Thyroid gland (tissue), 4 donors: ENCODE results near the gene CFAP97D1.

ENCODE experiments used
- CTCF ChIP-seq, 6 experiments: fragments of 200-600 bp in 3 of 6; fragments of 450-650 bp in 3 of 6; sonication (generic) in 3 of 6; IDR thresholded peaks; one replicate each; pipeline ENCODE4 v1.5.1; 2016 to 2019; ENCODE audit warnings: antibody characterized with exemption in 6 of 6, mild to moderate bottlenecking in 2 of 6, inconsistent platforms in 1 of 6, moderate library complexity in 1 of 6
- POLR2A ChIP-seq, 2 donors: fragments of 450-650 bp; IDR thresholded peaks; one replicate each; pipeline ENCODE4 v1.6.1; 2017; ENCODE audit warnings: antibody characterized with exemption in 2 of 2, mild to moderate bottlenecking in 2 of 2, moderate library complexity in 1 of 2

- TF ChIP-seq CTCF (IDR thresholded peaks at IDR 0.05) (no peak), POLR2A (IDR thresholded peaks at IDR 0.05) (peak in 1 of 2 donors; percentile 65)
Measured at GRCh38 chr17:43832976-43833829, 53.0 kb downstream of the CFAP97D1 start, which contains the start of gene MPP3.
